HL-60 (cell line): ENCODE measurements around the gene PTPRT.

ENCODE experiments used
- CTCF ChIP-seq: IDR thresholded peaks from one replicate; pipeline ENCODE4 v1.5.1; 2011; ENCODE audit warnings: low read length, control low read depth, inconsistent platforms; ENCODE audit not compliant: insufficient read depth
- POLR2AphosphoS5 ChIP-seq: IDR thresholded peaks from 2 replicates; pipeline ENCODE4 v1.6.1; 2012; ENCODE audit warnings: low read depth
- REST ChIP-seq: IDR thresholded peaks from 2 replicates; pipeline ENCODE4 v1.6.1; 2012; ENCODE audit warnings: low read depth; ENCODE audit not compliant: insufficient replicate concordance
- SPI1 ChIP-seq: IDR thresholded peaks from 2 replicates; pipeline ENCODE4 v1.6.1; 2012; ENCODE audit warnings: low read depth, mild to moderate bottlenecking, borderline replicate concordance

GRCh38 chr20:42650191-42650746, 539.4 kb downstream of the PTPRT start:
- TF ChIP-seq CTCF (no peak), REST (no peak), POLR2AphosphoS5 (no peak), SPI1 (no peak)
